ENCODE results near the gene MYO7B. TPM values are rescaled to one million over a fixed set of nuclear protein-coding genes. Genes with fewer than 3 reads are reported as not detected.

The MYO7B gene
- total and polyA plus RNA-seq, 2 experiments from 2014 or later = 0.06 to 0.12 TPM

DNA sequence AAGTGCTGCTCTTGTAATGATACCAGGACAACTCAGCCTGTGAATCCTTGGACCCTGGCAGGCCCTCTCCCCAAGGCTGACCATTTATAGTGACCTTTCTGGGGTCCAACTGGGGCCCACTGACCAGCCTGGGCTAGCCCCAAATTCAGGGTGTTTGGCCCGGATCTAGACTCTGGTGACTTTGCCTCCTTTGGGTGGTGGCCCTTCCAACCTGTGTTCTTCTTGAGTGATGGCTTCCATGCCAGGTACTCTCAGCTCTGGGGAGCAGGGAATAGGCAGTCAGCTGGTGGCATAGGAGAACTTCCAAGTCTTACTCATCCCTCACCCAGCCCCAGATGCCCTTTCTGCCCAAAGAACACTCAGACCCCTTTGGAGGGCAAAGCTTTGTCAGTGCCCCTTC, 10.3 kb downstream of the MYO7B start:
- Histone ChIP-seq H3K27ac (no peak overlapping the region), H3K4me1 (ENCODE audit: low read depth) (peaks cover 6% of the 10 kb centered on the region), H3K9me3 (ENCODE audit: low read depth) (no peaks in the 10 kb centered on the region), H3K4me3 (no peak overlapping the region), H3K36me3 (no peaks in the 10 kb centered on the region), H3K27me3 (peaks cover 17% of the 10 kb centered on the region)
- TF ChIP-seq, protein P1, sequence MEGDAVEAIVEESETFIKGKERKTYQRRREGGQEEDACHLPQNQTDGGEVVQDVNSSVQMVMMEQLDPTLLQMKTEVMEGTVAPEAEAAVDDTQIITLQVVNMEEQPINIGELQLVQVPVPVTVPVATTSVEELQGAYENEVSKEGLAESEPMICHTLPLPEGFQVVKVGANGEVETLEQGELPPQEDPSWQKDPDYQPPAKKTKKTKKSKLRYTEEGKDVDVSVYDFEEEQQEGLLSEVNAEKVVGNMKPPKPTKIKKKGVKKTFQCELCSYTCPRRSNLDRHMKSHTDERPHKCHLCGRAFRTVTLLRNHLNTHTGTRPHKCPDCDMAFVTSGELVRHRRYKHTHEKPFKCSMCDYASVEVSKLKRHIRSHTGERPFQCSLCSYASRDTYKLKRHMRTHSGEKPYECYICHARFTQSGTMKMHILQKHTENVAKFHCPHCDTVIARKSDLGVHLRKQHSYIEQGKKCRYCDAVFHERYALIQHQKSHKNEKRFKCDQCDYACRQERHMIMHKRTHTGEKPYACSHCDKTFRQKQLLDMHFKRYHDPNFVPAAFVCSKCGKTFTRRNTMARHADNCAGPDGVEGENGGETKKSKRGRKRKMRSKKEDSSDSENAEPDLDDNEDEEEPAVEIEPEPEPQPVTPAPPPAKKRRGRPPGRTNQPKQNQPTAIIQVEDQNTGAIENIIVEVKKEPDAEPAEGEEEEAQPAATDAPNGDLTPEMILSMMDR (IDR thresholded peaks at IDR 0.05; ENCODE audit: low read depth, low read length) = no peak
- no peak for DNase-seq (ENCODE audit: low read depth in 1 of 2, low spot score in 1 of 2)

DNA sequence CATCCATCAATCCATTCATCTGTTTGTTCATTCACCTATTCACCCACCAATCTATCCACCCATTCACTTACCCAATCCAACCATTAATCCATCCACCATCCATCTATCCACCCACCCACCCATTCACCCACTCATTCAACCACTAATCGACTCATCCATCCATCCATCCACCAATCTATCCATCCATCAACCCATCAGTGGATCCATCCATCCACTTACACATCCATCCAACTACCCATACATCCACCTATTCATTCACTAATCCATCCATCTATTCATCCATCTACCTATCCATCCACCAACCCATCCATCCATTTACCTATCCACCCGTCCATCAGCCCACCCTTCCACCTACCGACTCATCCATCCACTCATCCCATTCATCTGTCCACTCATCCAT, 11.3 kb downstream of the MYO7B start:
- DNase-seq (ENCODE audit: low read depth in 1 of 2, low spot score in 1 of 2) = no peak
- no peak overlapping the region for H3K27ac ChIP-seq
- TF ChIP-seq, protein P1 (IDR thresholded peaks at IDR 0.05; ENCODE audit: low read depth, low read length) = no peak
- H3K9me3 ChIP-seq (ENCODE audit: low read depth) = no peaks in the 10 kb centered on the region
- H3K27me3 ChIP-seq = peaks cover 17% of the 10 kb centered on the region
- no peaks in the 10 kb centered on the region for H3K36me3 ChIP-seq
- H3K4me3 ChIP-seq = no peak overlapping the region
- peaks cover 6% of the 10 kb centered on the region for H3K4me1 ChIP-seq (ENCODE audit: low read depth)

DNA sequence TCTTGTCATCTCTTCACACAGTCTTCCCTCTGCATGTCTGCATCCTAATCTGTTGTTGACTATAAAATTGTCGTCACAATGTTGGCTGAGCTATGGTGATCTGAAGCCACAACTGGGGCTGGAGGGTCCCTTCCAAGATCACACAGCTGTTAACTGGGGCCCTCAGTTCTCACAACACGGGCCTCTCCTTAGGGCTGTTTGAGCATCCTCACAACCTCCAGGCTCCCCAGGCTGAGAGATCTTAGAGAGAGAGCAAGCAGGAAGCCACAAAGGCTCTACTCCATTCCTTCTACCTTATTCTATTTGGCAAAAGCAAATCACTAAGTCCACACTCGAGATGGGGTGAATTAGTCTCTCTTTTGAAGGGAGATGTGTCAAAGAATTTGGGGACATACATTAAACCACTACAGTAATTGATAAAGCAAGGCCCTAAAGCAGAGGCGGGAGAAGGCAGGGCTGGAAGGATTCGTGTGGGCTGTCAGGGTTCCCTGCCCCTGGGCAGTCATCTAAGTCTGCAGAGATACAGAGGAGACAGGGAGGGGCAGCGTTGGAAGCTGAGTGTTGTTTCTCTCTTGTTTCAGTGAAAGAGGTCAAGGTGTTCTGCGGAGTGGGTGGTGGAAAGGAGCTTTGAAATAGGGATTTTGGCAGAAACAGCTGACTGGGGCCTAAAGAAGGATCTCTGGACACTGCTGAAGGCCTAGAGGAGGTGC, 15.9 kb downstream of the MYO7B start:
- Histone ChIP-seq H3K27me3 (peaks cover 17% of the 10 kb centered on the region), H3K4me3 (no peak overlapping the region), H3K9me3 (ENCODE audit: low read depth) (no peaks in the 10 kb centered on the region), H3K4me1 (ENCODE audit: low read depth) (no peaks in the 10 kb centered on the region), H3K36me3 (no peaks in the 10 kb centered on the region), H3K27ac (no peak overlapping the region)
- TF ChIP-seq, protein P1 (IDR thresholded peaks at IDR 0.05; ENCODE audit: low read depth, low read length) = no peak
- DNase-seq (ENCODE audit: low read depth in 1 of 2, low spot score in 1 of 2) = no peak

DNA sequence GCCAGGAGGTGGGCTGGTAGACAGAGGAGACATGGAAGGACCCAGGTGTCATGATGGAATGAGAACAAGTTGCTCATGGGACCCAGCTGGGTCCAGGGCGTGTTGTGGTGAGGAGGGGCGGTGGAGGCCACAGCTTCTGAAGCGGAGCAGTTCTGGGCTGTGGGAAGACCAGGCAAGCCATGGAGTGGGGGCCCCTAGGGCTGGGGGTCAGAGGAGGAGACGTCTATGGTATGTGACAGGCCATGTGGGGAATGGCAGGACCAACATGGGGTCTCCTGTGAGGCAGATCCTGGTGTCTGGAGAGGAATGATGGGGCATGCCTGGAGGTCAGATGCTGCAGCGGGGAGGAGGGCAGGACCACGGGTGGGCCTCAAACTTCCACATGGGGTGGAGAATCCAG, 16.9 kb downstream of the MYO7B start:
- DNase-seq (ENCODE audit: low read depth in 1 of 2, low spot score in 1 of 2) = no peak
- H3K36me3 ChIP-seq = no peaks in the 10 kb centered on the region
- H3K27ac ChIP-seq = no peak overlapping the region
- TF ChIP-seq, protein P1 (IDR thresholded peaks at IDR 0.05; ENCODE audit: low read depth, low read length) = no peak
- H3K4me1 ChIP-seq (ENCODE audit: low read depth) = no peaks in the 10 kb centered on the region
- H3K27me3 ChIP-seq = peaks cover 12% of the 10 kb centered on the region
- no peak overlapping the region for H3K4me3 ChIP-seq
- no peaks in the 10 kb centered on the region for H3K9me3 ChIP-seq (ENCODE audit: low read depth)

DNA sequence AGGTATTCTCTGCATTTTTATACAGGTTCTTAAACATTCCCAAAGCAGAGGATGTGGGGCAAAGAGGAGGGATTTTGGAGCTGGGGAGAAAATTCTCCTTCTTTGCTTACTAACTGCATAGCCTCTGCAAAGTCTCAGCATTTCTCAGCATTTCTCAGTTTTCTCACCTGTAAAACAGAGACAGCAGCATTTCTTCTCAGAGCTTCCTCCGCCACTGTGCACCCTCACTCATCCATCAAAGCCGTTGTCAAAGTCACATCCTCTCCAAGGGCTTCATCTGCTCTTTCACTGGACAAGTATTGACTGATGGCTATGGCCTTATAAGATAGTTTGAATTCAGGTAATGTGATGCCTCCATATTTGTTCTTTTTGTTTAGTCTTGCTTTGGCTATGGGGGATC, 17.4 kb downstream of the MYO7B start:
- H3K27me3 ChIP-seq = peaks cover 7% of the 10 kb centered on the region
- H3K27ac ChIP-seq = no peak overlapping the region
- TF ChIP-seq, protein P1 (IDR thresholded peaks at IDR 0.05; ENCODE audit: low read depth, low read length) = no peak
- no peaks in the 10 kb centered on the region for H3K4me1 ChIP-seq (ENCODE audit: low read depth)
- no peak overlapping the region for H3K4me3 ChIP-seq
- no peaks in the 10 kb centered on the region for H3K36me3 ChIP-seq
- no peaks in the 10 kb centered on the region for H3K9me3 ChIP-seq (ENCODE audit: low read depth)
- DNase-seq (ENCODE audit: low read depth in 1 of 2, low spot score in 1 of 2) = no peak
